ENCODE measurements around the gene TBC1D2.

DNA sequence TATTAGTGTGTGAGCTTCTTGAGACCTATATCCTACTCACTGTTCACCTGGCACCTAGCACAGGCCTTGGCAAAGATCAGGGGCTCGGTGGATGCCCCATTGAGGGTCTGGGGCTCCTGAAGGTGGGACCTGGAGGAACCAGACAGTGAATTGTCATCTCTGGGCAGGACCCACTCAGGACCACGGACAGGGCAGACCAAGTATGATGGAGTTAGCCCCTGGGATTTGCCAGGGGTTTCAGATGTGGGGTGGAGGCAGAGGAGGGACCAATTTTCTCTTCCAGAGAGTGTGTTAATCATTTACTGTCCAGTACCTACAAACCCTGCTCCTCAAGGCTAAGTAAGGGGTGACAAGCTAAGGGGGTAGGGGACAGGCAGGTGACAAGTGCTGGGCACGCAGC lies 29.3 kb upstream of the TBC1D2 start:
- TF ChIP-seq, protein P1, sequence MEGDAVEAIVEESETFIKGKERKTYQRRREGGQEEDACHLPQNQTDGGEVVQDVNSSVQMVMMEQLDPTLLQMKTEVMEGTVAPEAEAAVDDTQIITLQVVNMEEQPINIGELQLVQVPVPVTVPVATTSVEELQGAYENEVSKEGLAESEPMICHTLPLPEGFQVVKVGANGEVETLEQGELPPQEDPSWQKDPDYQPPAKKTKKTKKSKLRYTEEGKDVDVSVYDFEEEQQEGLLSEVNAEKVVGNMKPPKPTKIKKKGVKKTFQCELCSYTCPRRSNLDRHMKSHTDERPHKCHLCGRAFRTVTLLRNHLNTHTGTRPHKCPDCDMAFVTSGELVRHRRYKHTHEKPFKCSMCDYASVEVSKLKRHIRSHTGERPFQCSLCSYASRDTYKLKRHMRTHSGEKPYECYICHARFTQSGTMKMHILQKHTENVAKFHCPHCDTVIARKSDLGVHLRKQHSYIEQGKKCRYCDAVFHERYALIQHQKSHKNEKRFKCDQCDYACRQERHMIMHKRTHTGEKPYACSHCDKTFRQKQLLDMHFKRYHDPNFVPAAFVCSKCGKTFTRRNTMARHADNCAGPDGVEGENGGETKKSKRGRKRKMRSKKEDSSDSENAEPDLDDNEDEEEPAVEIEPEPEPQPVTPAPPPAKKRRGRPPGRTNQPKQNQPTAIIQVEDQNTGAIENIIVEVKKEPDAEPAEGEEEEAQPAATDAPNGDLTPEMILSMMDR (IDR thresholded peaks at IDR 0.05; ENCODE audit: borderline replicate concordance, extremely low read depth, low read length, poor library complexity, severe bottlenecking) = no peak
- TF ChIP-seq EZH2 (IDR thresholded peaks at IDR 0.05; ENCODE audit: borderline replicate concordance, low read depth, low read length, severe bottlenecking) = no peak
